K562 (cell line): ENCODE data around the gene AGT. TPM values are rescaled to one million over a fixed set of nuclear protein-coding genes. Genes with fewer than 3 reads are reported as not detected.

Source experiments
- ATAC-seq: fragments of 200-7000 bp; cut with Tn5 transposase; 3 replicates; pipeline ENCODE4 v1.9.1; 2020; ENCODE audit warnings: moderate library complexity
- BruUV-seq: library from RNA; stranded (reverse); fragments of 400-500 nt; replicated peaks from 2 replicates; lab custom pipeline; 2021; lab: Mats Ljungman, UMichigan
- CTCF ChIA-PET: fragments of 300-600 bp; formaldehyde crosslinking; extraction: SDS; loops from one replicate; lab custom pipeline; 2021; ENCODE audit warnings: low intra/inter-chr PET ratio; lab: Yijun Ruan, JAX
- POLR2A ChIA-PET: fragments of 300-600, 350-650 bp; sonication (Branson Sonifier 250); formaldehyde crosslinking; extraction: SDS; loops from one replicate; lab custom pipeline; 2021; ENCODE audit warnings: antibody characterized with exemption, inconsistent platforms; lab: Yijun Ruan, JAX
- DNase-seq, 4 experiments: peaks; one replicate each; pipeline versions ENCODE4 v3.0.0 to v3.0.0-alpha.2; 2011 to 2018; ENCODE audit warnings: low spot score in 3 of 4, mixed read lengths in 3 of 4; ENCODE audit errors: extremely low read depth in 1 of 4
- FAIRE-seq: peaks from 2 replicates; lab custom pipeline; 2011; peaks lifted over from hg19 to GRCh38; lab: Jason Lieb, UNC
- H2AFZ ChIP-seq: 2 replicates; pipeline ENCODE4 v1.6.0; 2011; ENCODE audit warnings: low read depth, low read length, control low read depth, inconsistent platforms
- H3K27ac ChIP-seq: fragments of 200-600 bp; 3 replicates; pipeline ENCODE4 v1.8.0; 2011; ENCODE audit warnings: low read depth, mild to moderate bottlenecking, control low read depth, inconsistent platforms, low read length, moderate library complexity, mixed read lengths; ENCODE audit errors: extremely low read depth
- H3K27me3 ChIP-seq, 2 experiments: fragments of 300-600 bp in 1 of 2; 2 replicates in 1 of 2; 3 replicates in 1 of 2; pipeline versions ENCODE4 v1.6.0 to v1.8.0; 2011; ENCODE audit warnings: inconsistent platforms in 2 of 2, low read length in 2 of 2, mild to moderate bottlenecking in 1 of 2, mixed read lengths in 1 of 2, moderate library complexity in 1 of 2; ENCODE audit not compliant: control insufficient read depth in 2 of 2, insufficient read depth in 2 of 2
- H3K36me3 ChIP-seq: fragments of 300-600 bp; 3 replicates; pipeline ENCODE4 v1.8.0; 2011; ENCODE audit warnings: mild to moderate bottlenecking, low read length, inconsistent platforms; ENCODE audit not compliant: control insufficient read depth, insufficient read depth
- H3K4me1 ChIP-seq, 2 experiments: fragments of 200-600 bp in 1 of 2; replicated peaks in 1 of 2; 2 replicates in 1 of 2; 3 replicates in 1 of 2; pipeline versions ENCODE4 v1.5.1 to v1.8.0; 2011; ENCODE audit warnings: inconsistent platforms in 2 of 2, low read length in 2 of 2, mild to moderate bottlenecking in 1 of 2, mixed read lengths in 1 of 2, moderate library complexity in 1 of 2; ENCODE audit not compliant: control insufficient read depth in 2 of 2, insufficient read depth in 2 of 2
- H3K4me2 ChIP-seq: 2 replicates; pipeline ENCODE4 v1.6.1; 2011; ENCODE audit warnings: low read length, control low read depth, inconsistent platforms, mixed read lengths; ENCODE audit not compliant: insufficient read depth
- H3K4me3 ChIP-seq: fragments of 200-600 bp; sonication (generic), shearing (Covaris generic); 2 replicates; pipeline ENCODE4 v1.5.1; 2016; ENCODE audit warnings: control low read depth, inconsistent platforms
- H3K79me2 ChIP-seq: fragments of 200-600 bp; 3 replicates; pipeline ENCODE4 v1.8.0; 2011; ENCODE audit warnings: low read length, inconsistent platforms; ENCODE audit not compliant: control insufficient read depth, insufficient read depth
- H3K9ac ChIP-seq, 2 experiments: 2 replicates each; pipeline versions ENCODE4 v1.6.0 to v1.6.1; 2011; ENCODE audit warnings: low read depth in 2 of 2, low read length in 2 of 2, control low read depth in 1 of 2, inconsistent platforms in 1 of 2, mild to moderate bottlenecking in 1 of 2, mixed read lengths in 1 of 2; ENCODE audit not compliant: insufficient read depth in 1 of 2
- H3K9me1 ChIP-seq: one replicate; pipeline ENCODE4 v1.6.0; 2011; ENCODE audit warnings: inconsistent platforms, mild to moderate bottlenecking, low read length, moderate library complexity; ENCODE audit not compliant: control insufficient read depth, insufficient read depth
- H3K9me3 ChIP-seq: replicated peaks from 2 replicates; pipeline ENCODE4 v1.5.1; 2011; ENCODE audit warnings: low read depth, low read length, inconsistent platforms; ENCODE audit not compliant: control insufficient read depth, insufficient read depth
- H4K20me1 ChIP-seq: replicated peaks from 2 replicates; pipeline ENCODE4 v1.6.1; 2011; ENCODE audit warnings: low read length, inconsistent platforms, mixed read lengths; ENCODE audit not compliant: control insufficient read depth, insufficient read depth
- ASH1L ChIP-seq: fragments of 450-650 bp; IDR thresholded peaks from 2 replicates; pipeline ENCODE4 v1.6.1; 2018; ENCODE audit warnings: borderline replicate concordance, mild to moderate bottlenecking, low read depth; ENCODE audit not compliant: partially characterized antibody
- BRD4 ChIP-seq: fragments of 200-600 bp; sonication (generic); IDR thresholded peaks from 2 replicates; pipeline ENCODE4 v1.6.1; 2017; ENCODE audit warnings: inconsistent platforms
- CHD7 ChIP-seq: fragments of 200-600 bp; sonication (generic); IDR thresholded peaks from one replicate; pipeline ENCODE4 v1.6.1; 2012; ENCODE audit warnings: mild to moderate bottlenecking, low read depth, low read length, inconsistent platforms
- CREM ChIP-seq: IDR thresholded peaks from 2 replicates; pipeline ENCODE4 v1.6.1; 2014; ENCODE audit warnings: antibody characterized with exemption, low read depth
- CSDE1 ChIP-seq, 2 experiments: fragments of 450-650 bp; IDR thresholded peaks; 2 replicates each; pipeline ENCODE4 v1.6.1; 2016; ENCODE audit warnings: mild to moderate bottlenecking in 1 of 2
- GABPB2 ChIP-seq: fragments of 250-450 bp; sonication (Bioruptor Pico); conservative IDR thresholded peaks from 2 replicates; pipeline ENCODE4 v1.5.1; 2021; ENCODE audit warnings: mild to moderate bottlenecking
- ILF3 ChIP-seq: fragments of 450-650 bp; IDR thresholded peaks from 2 replicates; pipeline ENCODE4 v1.6.1; 2018; ENCODE audit warnings: antibody characterized with exemption, mild to moderate bottlenecking, moderate library complexity, borderline replicate concordance
- NFE2L1 ChIP-seq: fragments of 450-650 bp; IDR thresholded peaks from 2 replicates; pipeline ENCODE4 v1.6.1; 2016; ENCODE audit warnings: missing genetic modification characterization, low read depth, mild to moderate bottlenecking, missing compliant biosample characterization, moderate library complexity, borderline replicate concordance
- PHB2 ChIP-seq: fragments of 450-650 bp; IDR thresholded peaks from 2 replicates; pipeline ENCODE4 v1.6.1; 2017; ENCODE audit warnings: low read depth
- RNF2 ChIP-seq: sonication (generic); IDR thresholded peaks from 2 replicates; pipeline ENCODE4 v1.6.1; 2016
- SMARCA4 ChIP-seq: fragments of 450-650 bp; IDR thresholded peaks from 2 replicates; pipeline ENCODE4 v1.6.1; 2016
- STAT5A ChIP-seq: IDR thresholded peaks from 2 replicates; pipeline ENCODE4 v1.6.1; 2012; ENCODE audit warnings: low read length, inconsistent platforms, borderline replicate concordance
- XRCC4 ChIP-seq: IDR thresholded peaks from one replicate; pipeline ENCODE4 v1.6.1; 2011; ENCODE audit not compliant: insufficient read depth, insufficient read length; ENCODE audit errors: extremely low read depth
- WGBS: fragments of 100-300 bp; shearing (Covaris generic); methylation state at CpG from one replicate; pipeline ENCODE4 v1.1.6; 2016; ENCODE audit warnings: low coverage, mixed read lengths; ENCODE audit not compliant: insufficient coverage; ENCODE audit errors: missing lambda C conversion rate; 5-methylcytosine and 5-hydroxymethylcytosine counted together
- in situ Hi-C: fragments of 300-500 bp; cut with MboI; formaldehyde crosslinking; loops from 4 replicates; pipeline ENCODE4 v1.15.0; 2018; ENCODE audit warnings: inconsistent platforms, mixed read lengths
- intact Hi-C: fragments of 100-400 bp; cut with micrococcal nuclease; formaldehyde crosslinking; loops from 2 replicates; pipeline ENCODE4 v1.14.2; 2022
- polyA plus RNA-seq, 8 experiments: library from polyadenylated mRNA; depleted of rRNA in 4 of 8; stranded (reverse) in 5 of 8; unstranded in 3 of 8; fragments of >200 nt; fragmentation: Nextera tagmentation in 2 of 8; fragmentation: Illumina TruSeq in 1 of 8; extraction: Ambion mirVana in 2 of 8; extraction: Trizol in 1 of 8; gene quantifications; 2 replicates each; pipeline versions ENCODE4 v1.2.1 to v1.2.3, GENCODE V29; 2011 to 2014; ENCODE audit warnings: inconsistent platforms in 1 of 8, missing spikeins in 1 of 8
- total RNA-seq, 7 experiments: library from RNA; depleted of rRNA in 6 of 7; stranded (reverse); fragments of >200 nt in 6 of 7; fragmentation: Illumina TruSeq in 2 of 7; extraction: Trizol in 2 of 7; gene quantifications; 2 replicates each; pipeline versions ENCODE4 v1.2.1 to v1.2.3, GENCODE V29; 2011 to 2021; ENCODE audit warnings: low replicate concordance in 1 of 7

Gene AGT
- total and polyA plus RNA-seq, 9 of the 15 experiments (the other 6 are each of a cell fraction or from before 2014, with no cell fraction given) = 0.40 TPM; not detected in 8

DNA sequence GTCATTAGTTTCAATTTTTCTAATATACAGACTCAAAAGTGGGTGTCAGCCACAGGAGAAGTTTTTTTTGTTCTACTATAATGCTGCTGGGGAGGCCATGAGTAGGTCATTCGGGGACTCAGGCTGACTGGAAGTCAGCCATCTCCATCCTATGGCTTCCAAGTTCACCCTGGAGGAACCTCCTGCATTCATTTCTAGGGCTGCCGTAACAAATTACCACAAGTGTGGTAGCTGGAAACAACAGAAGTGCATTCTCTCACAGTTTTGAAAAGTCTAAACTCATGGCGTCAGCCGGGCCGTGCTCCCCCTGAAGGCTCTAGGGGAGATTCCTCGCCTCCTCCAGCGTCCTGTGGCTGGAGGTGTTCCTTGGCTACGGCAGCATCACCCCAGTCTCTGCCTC, 17.7 kb downstream of the AGT start:
- H3K9ac ChIP-seq = no peak overlapping the region
- H3K4me3 ChIP-seq = no peak overlapping the region
- no TSS peak for BruUV-seq
- in situ Hi-C loops = no loop called here
- POLR2A ChIA-PET = interaction anchor here (1.3 kb wide), 1 partner anchor 10 kb away, joined by 4 read pairs; no protein-coding TSS in a partner anchor
- peaks cover 21% of the 10 kb centered on the region; the same call in 2 of the 3 replicates for H3K36me3 ChIP-seq
- H3K9me1 ChIP-seq = no peaks in the 10 kb centered on the region
- no peaks in the 10 kb centered on the region for H3K9me3 ChIP-seq
- ATAC-seq = no peak
- H3K79me2 ChIP-seq = no peaks in the 10 kb centered on the region
- TF ChIP-seq PHB2 (no peak), XRCC4 (no peak), ILF3 (no peak), CSDE1 (IDR thresholded peaks at IDR 0.05) (no peak), SMARCA4 (no peak), CREM (no peak), CHD7 (no peak), ASH1L (no peak), GABPB2 (no peak), STAT5A (no peak), RNF2 (no peak), BRD4 (no peak), NFE2L1 (tag) (no peak)
- TF ChIP-seq, all 486 proteins: peak for 0
- FAIRE-seq (no peak), DNase-seq (no peak)
- Histone ChIP-seq H3K27me3 (peaks cover 17 to 27% of the 10 kb centered on the region in 2 experiments), H2AFZ (no peak overlapping the region), H4K20me1 (peaks cover 9% of the 10 kb centered on the region; the same call in 1 of the 2 replicates), H3K27ac (no peak overlapping the region), H3K4me1 (no peaks in the 10 kb centered on the region), H3K4me2 (no peak overlapping the region)
- 61% methylated on average over 8 of the region's 8 CpGs for whole genome bisulfite sequencing
- intact Hi-C loops = loop anchor here (5.0 kb wide), 1 partner anchor 76 kb away; no protein-coding TSS in a partner anchor
- CTCF ChIA-PET = no interaction called here
